ENCODE data around the gene C1orf115. TPM values are rescaled to one million over a fixed set of nuclear protein-coding genes. Genes with fewer than 3 reads are reported as not detected.

The C1orf115 gene
- total and polyA plus RNA-seq, 8 donors = 9.3 to 28.8 (median 14.9) TPM

DNA sequence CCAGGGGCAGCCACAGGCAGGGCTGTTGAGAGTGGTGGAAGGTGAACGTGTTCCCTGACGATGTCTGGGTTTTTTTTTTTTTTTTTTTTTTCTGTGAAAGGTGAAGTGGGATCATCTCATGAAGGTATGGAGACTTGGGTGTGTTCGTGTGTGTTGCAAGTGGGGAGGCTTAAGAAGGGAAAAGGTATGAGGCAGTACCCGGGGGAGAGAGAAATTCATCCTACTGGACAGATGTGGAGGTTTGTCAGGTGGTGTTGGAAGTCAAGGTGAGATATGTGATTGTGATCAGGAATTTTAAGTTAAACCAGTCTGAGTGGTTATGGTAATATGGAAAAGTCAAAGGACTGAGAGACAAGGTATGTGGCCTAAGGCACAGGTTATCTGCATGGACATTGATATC, 5.3 kb downstream of the C1orf115 start:
- peaks cover 11 to 22% (median 18%) of the 10 kb centered on the region in 4 donors for H3K36me3 ChIP-seq
- peaks cover 0 to 19% (median 12%) of the 10 kb centered on the region in 4 donors for H3K4me1 ChIP-seq
- no peaks in the 10 kb centered on the region for H3K9me3 ChIP-seq
- no peak overlapping the region for H3K27ac ChIP-seq
- intact Hi-C loops (cut with DNase I; ENCODE audit: low total_unique reads) = no loop called here
- DNase-seq = no peak
- H3K27me3 ChIP-seq = peaks cover 0 to 10% (median 0%) of the 10 kb centered on the region in 3 donors
- TF ChIP-seq POLR2AphosphoS5 (IDR thresholded peaks at IDR 0.05) (no peak), POLR2A (IDR thresholded peaks at IDR 0.05) (no peak), EP300 (IDR thresholded peaks at IDR 0.05) (no peak)
- TF ChIP-seq, protein P1, sequence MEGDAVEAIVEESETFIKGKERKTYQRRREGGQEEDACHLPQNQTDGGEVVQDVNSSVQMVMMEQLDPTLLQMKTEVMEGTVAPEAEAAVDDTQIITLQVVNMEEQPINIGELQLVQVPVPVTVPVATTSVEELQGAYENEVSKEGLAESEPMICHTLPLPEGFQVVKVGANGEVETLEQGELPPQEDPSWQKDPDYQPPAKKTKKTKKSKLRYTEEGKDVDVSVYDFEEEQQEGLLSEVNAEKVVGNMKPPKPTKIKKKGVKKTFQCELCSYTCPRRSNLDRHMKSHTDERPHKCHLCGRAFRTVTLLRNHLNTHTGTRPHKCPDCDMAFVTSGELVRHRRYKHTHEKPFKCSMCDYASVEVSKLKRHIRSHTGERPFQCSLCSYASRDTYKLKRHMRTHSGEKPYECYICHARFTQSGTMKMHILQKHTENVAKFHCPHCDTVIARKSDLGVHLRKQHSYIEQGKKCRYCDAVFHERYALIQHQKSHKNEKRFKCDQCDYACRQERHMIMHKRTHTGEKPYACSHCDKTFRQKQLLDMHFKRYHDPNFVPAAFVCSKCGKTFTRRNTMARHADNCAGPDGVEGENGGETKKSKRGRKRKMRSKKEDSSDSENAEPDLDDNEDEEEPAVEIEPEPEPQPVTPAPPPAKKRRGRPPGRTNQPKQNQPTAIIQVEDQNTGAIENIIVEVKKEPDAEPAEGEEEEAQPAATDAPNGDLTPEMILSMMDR (IDR thresholded peaks at IDR 0.05) = no peak
- H3K4me3 ChIP-seq = no peak overlapping the region
- WGBS, 5 donors = 89 to 93% (median 91%) methylated on average over 4 of the region's 4 CpGs

DNA sequence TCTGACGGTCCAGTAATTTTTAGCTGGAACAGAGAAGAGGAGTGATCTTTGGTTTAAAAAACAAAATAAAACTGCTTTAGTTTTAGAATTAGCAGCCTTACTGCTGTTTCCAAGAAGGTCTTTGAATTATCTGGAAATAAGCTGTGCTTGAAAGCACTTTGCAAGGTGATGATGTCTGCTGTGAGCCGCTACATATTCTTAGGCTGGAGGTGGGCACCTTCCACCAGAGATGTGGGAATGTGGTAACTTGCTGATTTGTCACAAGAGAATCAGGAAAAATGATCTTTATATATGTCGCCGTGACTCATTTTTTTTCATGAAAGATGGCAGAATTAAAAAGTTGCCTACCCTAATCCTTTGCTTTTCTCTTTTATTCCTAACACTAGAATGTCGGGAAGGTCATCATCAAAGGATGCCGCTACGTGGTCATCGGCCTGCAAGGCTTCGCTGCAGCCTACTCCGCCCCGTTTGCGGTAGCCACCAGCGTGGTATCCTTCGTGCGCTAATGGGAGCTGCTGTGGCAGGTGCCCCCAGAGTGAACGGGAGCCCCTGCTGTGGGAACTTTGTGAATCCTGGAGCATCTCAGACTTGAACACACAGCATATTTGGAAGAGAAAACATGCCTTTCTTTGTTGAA, 6.2 kb downstream of the C1orf115 start:
- TF ChIP-seq EP300 (IDR thresholded peaks at IDR 0.05) = no peak
- TF ChIP-seq POLR2AphosphoS5 (IDR thresholded peaks at IDR 0.05) = no peak
- TF ChIP-seq, protein P1 (IDR thresholded peaks at IDR 0.05) = no peak
- no peak for TF ChIP-seq POLR2A (IDR thresholded peaks at IDR 0.05)
- DNase-seq = no peak
- H3K36me3 ChIP-seq = peaks cover 11 to 22% (median 18%) of the 10 kb centered on the region in 4 donors
- 91 to 98% (median 95%) methylated on average over 16 of the region's 16 CpGs for WGBS, 5 donors
- H3K27me3 ChIP-seq = peaks cover 0 to 4% (median 0%) of the 10 kb centered on the region in 3 donors
- no peak overlapping the region for H3K27ac ChIP-seq
- peaks cover 0 to 10% (median 5%) of the 10 kb centered on the region in 4 donors for H3K4me1 ChIP-seq
- H3K4me3 ChIP-seq = no peak overlapping the region
- H3K9me3 ChIP-seq = no peaks in the 10 kb centered on the region
- intact Hi-C loops (cut with DNase I; ENCODE audit: low total_unique reads) = no loop called here

DNA sequence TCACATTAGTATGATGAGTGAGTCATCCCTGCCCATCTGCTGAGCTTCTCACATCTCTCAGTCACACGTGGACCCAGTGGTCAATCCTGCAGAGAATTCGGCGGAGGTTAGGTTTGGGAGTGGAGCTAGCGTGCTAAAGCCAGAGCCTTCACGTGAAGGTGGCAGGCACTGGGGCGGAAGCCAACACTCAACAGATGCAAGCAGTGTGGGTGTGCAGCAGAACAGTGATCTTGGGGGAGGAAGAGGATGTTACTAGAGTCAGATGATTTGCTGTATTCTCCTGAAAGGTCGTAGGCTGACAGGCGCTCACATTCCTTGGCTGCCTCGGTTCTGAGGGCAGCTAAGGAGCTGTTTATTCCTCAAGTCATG, 6.7 kb downstream of the C1orf115 start:
- Histone ChIP-seq H3K27ac (no peak overlapping the region), H3K4me3 (no peak overlapping the region), H3K4me1 (peaks cover 0 to 5% (median 3%) of the 10 kb centered on the region in 4 donors), H3K36me3 (peaks cover 11 to 22% (median 18%) of the 10 kb centered on the region in 4 donors), H3K27me3 (peaks cover 0 to under 1% (median 0%) of the 10 kb centered on the region in 3 donors), H3K9me3 (no peaks in the 10 kb centered on the region)
- TF ChIP-seq EP300 (IDR thresholded peaks at IDR 0.05) = no peak
- TF ChIP-seq, protein P1 (IDR thresholded peaks at IDR 0.05) = no peak
- whole genome bisulfite sequencing, 5 donors = 71 to 85% (median 80%) methylated on average over 9 of the region's 9 CpGs
- intact Hi-C loops (cut with DNase I; ENCODE audit: low total_unique reads) = no loop called here
- DNase-seq = no peak

DNA sequence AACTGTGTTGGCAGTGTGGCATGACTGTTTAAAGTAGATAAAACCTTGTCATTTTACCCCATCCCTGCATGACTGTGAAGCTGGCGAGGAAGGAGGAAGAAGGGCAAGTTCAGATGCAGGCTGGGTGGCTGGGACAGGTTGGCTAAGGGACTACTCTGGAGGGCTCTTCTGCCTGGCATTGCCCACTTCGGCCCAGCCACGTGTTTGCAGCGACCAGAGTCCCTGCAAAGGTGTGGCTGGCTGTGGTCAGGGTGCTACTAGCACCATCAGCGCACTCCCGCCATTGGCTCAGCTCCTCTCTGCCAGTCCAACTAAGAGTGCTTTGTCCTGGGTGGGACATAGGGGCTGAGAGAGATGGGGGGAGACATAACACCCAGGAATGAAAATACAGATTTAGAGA, 7.2 kb downstream of the C1orf115 start:
- Histone ChIP-seq H3K4me3 (no peak overlapping the region), H3K9me3 (no peaks in the 10 kb centered on the region), H3K27me3 (no peaks in the 10 kb centered on the region), H3K4me1 (peaks cover 0 to 4% (median under 1%) of the 10 kb centered on the region in 4 donors), H3K27ac (no peak overlapping the region), H3K36me3 (peaks cover 11 to 22% (median 18%) of the 10 kb centered on the region in 4 donors)
- no peak for DNase-seq
- intact Hi-C loops (cut with DNase I; ENCODE audit: low total_unique reads) = no loop called here
- WGBS, 5 donors = 88 to 97% (median 93%) methylated on average over 6 of the region's 6 CpGs
- TF ChIP-seq EP300 (IDR thresholded peaks at IDR 0.05) (no peak), POLR2A (IDR thresholded peaks at IDR 0.05) (no peak), POLR2AphosphoS5 (IDR thresholded peaks at IDR 0.05) (no peak)
- TF ChIP-seq, protein P1 (IDR thresholded peaks at IDR 0.05) = no peak

Measured in stomach (tissue), 9 donors.